Smooth muscle cell (in vitro differentiated cells): ENCODE data around the gene PRKG1. TPM values are rescaled to one million over a fixed set of nuclear protein-coding genes. Genes with fewer than 3 reads are reported as not detected.

Experiments used
- DNase-seq: peaks from one replicate; lab custom pipeline; 2025; ENCODE audit not compliant: unreplicated experiment; lab: John Stamatoyannopoulos, UW
- H2AFZ ChIP-seq: fragments of 200-600 bp; sonication (generic); 2 replicates; pipeline ENCODE4 v1.6.0; 2016; ENCODE audit warnings: antibody characterized with exemption, low read depth, mild to moderate bottlenecking
- H3F3A ChIP-seq: fragments of 200-600 bp; sonication (generic); 2 replicates; pipeline ENCODE4 v1.6.0; 2017; ENCODE audit warnings: antibody characterized with exemption, low read depth
- H3K27ac ChIP-seq: fragments of 200-600 bp; sonication (generic); 2 replicates; pipeline ENCODE4 v1.5.1; 2016; ENCODE audit warnings: low read depth, mild to moderate bottlenecking
- H3K27me3 ChIP-seq: fragments of 200-600 bp; sonication (generic); 2 replicates; pipeline ENCODE4 v1.6.1; 2016; ENCODE audit warnings: low read depth, mild to moderate bottlenecking
- H3K36me3 ChIP-seq: fragments of 200-600 bp; sonication (generic); 2 replicates; pipeline ENCODE4 v1.5.1; 2016; ENCODE audit warnings: low read depth
- H3K4me1 ChIP-seq: fragments of 200-600 bp; sonication (generic); 2 replicates; pipeline ENCODE4 v1.5.1; 2016; ENCODE audit warnings: low read depth
- H3K4me2 ChIP-seq: fragments of 200-600 bp; sonication (generic); 2 replicates; pipeline ENCODE4 v1.6.0; 2016; ENCODE audit warnings: mild to moderate bottlenecking
- H3K4me3 ChIP-seq: fragments of 200-600 bp; sonication (generic); 2 replicates; pipeline ENCODE4 v1.5.1; 2016; ENCODE audit warnings: mild to moderate bottlenecking
- H3K79me2 ChIP-seq: fragments of 200-600 bp; sonication (generic); 2 replicates; pipeline ENCODE4 v1.6.0; 2016; ENCODE audit warnings: low read depth, mild to moderate bottlenecking
- H3K9ac ChIP-seq: fragments of 200-600 bp; sonication (generic); 2 replicates; pipeline ENCODE4 v1.6.0; 2016; ENCODE audit warnings: low read depth
- H3K9me3 ChIP-seq: fragments of 200-600 bp; sonication (generic); replicated peaks from 2 replicates; pipeline ENCODE4 v1.5.1; 2016; ENCODE audit warnings: low read depth
- H4K20me1 ChIP-seq: fragments of 200-600 bp; sonication (generic); 2 replicates; pipeline ENCODE4 v1.6.0; 2016; ENCODE audit warnings: low read depth
- WGBS: methylation state at CpG from one replicate; pipeline ENCODE4 v1.1.7; 2016; ENCODE audit warnings: low lambda C conversion rate; 5-methylcytosine and 5-hydroxymethylcytosine counted together
- polyA plus RNA-seq: library from polyadenylated mRNA; unstranded; fragments of >200 nt; fragmentation: Nextera tagmentation; extraction: Ambion mirVana; gene quantifications from 2 replicates; pipeline ENCODE4 v1.2.1, GENCODE V29; 2016
- total RNA-seq: library from RNA; depleted of rRNA; stranded (reverse); fragments of >200 nt; gene quantifications from 2 replicates; pipeline ENCODE4 v1.2.3, GENCODE V29; 2014
- TF ChIP-seq, protein P1 (sequence below): fragments of 200-600 bp; sonication (generic); IDR thresholded peaks from 2 replicates; pipeline ENCODE4 v1.5.1; 2017; ENCODE audit warnings: borderline replicate concordance, mild to moderate bottlenecking, antibody characterized with exemption; ENCODE audit not compliant: insufficient read depth, poor library complexity, severe bottlenecking

Gene PRKG1
- total and polyA plus RNA-seq, 2 experiments from 2014 or later: 7.2 to 13.4 TPM

GRCh38 chr10:51960494-51960895 lies 886.2 kb downstream of the PRKG1 start:
- Histone ChIP-seq H3K27ac (no peak overlapping the region), H3K9me3 (no peaks in the 10 kb centered on the region), H3K4me2 (peak overlapping the region; percentile 54), H3K36me3 (no peaks in the 10 kb centered on the region), H3F3A (no peaks in the 10 kb centered on the region), H3K9ac (no peak overlapping the region), H2AFZ (peak overlapping the region; percentile 77), H3K4me1 (peaks cover 20% of the 10 kb centered on the region), H3K4me3 (no peak overlapping the region), H4K20me1 (no peaks in the 10 kb centered on the region), H3K27me3 (no peaks in the 10 kb centered on the region), H3K79me2 (no peaks in the 10 kb centered on the region)
- WGBS: 3% methylated on average over 8 of the region's 8 CpGs
- TF ChIP-seq, protein P1, sequence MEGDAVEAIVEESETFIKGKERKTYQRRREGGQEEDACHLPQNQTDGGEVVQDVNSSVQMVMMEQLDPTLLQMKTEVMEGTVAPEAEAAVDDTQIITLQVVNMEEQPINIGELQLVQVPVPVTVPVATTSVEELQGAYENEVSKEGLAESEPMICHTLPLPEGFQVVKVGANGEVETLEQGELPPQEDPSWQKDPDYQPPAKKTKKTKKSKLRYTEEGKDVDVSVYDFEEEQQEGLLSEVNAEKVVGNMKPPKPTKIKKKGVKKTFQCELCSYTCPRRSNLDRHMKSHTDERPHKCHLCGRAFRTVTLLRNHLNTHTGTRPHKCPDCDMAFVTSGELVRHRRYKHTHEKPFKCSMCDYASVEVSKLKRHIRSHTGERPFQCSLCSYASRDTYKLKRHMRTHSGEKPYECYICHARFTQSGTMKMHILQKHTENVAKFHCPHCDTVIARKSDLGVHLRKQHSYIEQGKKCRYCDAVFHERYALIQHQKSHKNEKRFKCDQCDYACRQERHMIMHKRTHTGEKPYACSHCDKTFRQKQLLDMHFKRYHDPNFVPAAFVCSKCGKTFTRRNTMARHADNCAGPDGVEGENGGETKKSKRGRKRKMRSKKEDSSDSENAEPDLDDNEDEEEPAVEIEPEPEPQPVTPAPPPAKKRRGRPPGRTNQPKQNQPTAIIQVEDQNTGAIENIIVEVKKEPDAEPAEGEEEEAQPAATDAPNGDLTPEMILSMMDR: peak; percentile 71
- DNase-seq: no peak

- TF ChIP-seq, protein P1: no peak
- no peak overlapping the region for H3K4me2 ChIP-seq
- H3F3A ChIP-seq: no peaks in the 10 kb centered on the region
Measured at GRCh38 chr10:51961401-51961800, 887.1 kb downstream of the PRKG1 start.

DNA sequence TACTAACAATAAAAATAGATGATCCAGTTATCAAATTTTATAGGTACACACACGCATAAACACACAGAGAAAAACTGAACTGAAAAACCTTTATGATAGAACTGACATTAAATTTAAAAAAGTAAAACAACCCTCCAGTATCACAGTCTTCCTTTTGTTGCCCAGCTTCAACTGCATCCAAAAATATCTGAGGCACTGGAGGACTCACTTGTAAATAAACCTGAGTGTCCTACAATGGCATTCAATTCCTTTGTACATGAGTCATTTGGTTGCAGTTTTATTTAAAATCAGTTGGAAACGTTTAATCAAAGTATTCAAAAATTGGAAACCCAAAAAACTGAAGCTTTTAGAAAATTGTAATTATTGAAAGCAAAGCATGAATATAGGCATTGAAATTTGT lies 890.3 kb downstream of the PRKG1 start:
- H3K4me2 ChIP-seq: no peak overlapping the region
- H3K27ac ChIP-seq: no peak overlapping the region
- TF ChIP-seq, protein P1: no peak
- no peaks in the 10 kb centered on the region for H3K9me3 ChIP-seq
- H3K4me1 ChIP-seq: peaks cover 6% of the 10 kb centered on the region
- 71% methylated on average over 2 of the region's 2 CpGs for WGBS
- no peak overlapping the region for H3K4me3 ChIP-seq
- no peaks in the 10 kb centered on the region for H4K20me1 ChIP-seq
- H3K36me3 ChIP-seq: no peaks in the 10 kb centered on the region
- H3K9ac ChIP-seq: no peak overlapping the region
- no peaks in the 10 kb centered on the region for H3F3A ChIP-seq
- DNase-seq: no peak
- H3K27me3 ChIP-seq: no peaks in the 10 kb centered on the region
- H2AFZ ChIP-seq: no peak overlapping the region
- no peaks in the 10 kb centered on the region for H3K79me2 ChIP-seq

More at GRCh38 chr10:51961401-51961800, 887.1 kb downstream of the PRKG1 start:
- Histone ChIP-seq H3K27ac (no peak overlapping the region), H3K4me3 (no peak overlapping the region), H3K4me1 (peaks cover 11% of the 10 kb centered on the region), H3K27me3 (no peaks in the 10 kb centered on the region), H3K9ac (no peak overlapping the region), H3K36me3 (no peaks in the 10 kb centered on the region), H2AFZ (no peak overlapping the region), H3K9me3 (no peaks in the 10 kb centered on the region), H3K79me2 (no peaks in the 10 kb centered on the region), H4K20me1 (no peaks in the 10 kb centered on the region)
- DNase-seq: no peak
- WGBS: 92% methylated on average over 3 of the region's 3 CpGs

DNA sequence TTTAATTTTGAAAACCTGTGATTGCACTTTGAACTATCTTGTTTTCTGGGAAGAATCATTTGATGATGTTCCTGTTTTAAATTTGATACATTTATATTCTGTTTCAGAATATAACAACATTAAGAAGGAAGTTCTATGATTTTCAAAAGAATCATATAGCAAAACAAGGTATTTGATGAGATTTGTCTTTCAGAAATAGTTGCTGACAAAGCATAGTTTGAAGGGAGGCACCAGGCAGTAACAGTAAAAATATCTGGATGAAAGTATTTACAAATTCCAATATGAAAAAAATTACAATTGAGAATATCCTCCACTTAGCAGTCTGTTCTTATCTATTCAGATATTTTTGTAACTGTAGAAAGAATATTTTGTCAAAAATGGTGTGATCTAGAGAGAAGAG lies 891.2 kb downstream of the PRKG1 start:
- H3K79me2 ChIP-seq: no peaks in the 10 kb centered on the region
- H3F3A ChIP-seq: no peaks in the 10 kb centered on the region
- no peak overlapping the region for H3K27ac ChIP-seq
- H3K4me1 ChIP-seq: peaks cover 4% of the 10 kb centered on the region
- no peaks in the 10 kb centered on the region for H3K36me3 ChIP-seq
- no peak overlapping the region for H3K4me3 ChIP-seq
- no peak overlapping the region for H3K4me2 ChIP-seq
- TF ChIP-seq, protein P1: no peak
- no peaks in the 10 kb centered on the region for H4K20me1 ChIP-seq
- no peak overlapping the region for H2AFZ ChIP-seq
- H3K9ac ChIP-seq: no peak overlapping the region
- no peaks in the 10 kb centered on the region for H3K27me3 ChIP-seq
- H3K9me3 ChIP-seq: no peaks in the 10 kb centered on the region
- no peak for DNase-seq
